Measurements from ENCODE around the gene PTPRR.

GRCh38 chr12:70748809-70749208 lies 171.7 kb downstream of the PTPRR start:
- TF ChIP-seq, protein P1, sequence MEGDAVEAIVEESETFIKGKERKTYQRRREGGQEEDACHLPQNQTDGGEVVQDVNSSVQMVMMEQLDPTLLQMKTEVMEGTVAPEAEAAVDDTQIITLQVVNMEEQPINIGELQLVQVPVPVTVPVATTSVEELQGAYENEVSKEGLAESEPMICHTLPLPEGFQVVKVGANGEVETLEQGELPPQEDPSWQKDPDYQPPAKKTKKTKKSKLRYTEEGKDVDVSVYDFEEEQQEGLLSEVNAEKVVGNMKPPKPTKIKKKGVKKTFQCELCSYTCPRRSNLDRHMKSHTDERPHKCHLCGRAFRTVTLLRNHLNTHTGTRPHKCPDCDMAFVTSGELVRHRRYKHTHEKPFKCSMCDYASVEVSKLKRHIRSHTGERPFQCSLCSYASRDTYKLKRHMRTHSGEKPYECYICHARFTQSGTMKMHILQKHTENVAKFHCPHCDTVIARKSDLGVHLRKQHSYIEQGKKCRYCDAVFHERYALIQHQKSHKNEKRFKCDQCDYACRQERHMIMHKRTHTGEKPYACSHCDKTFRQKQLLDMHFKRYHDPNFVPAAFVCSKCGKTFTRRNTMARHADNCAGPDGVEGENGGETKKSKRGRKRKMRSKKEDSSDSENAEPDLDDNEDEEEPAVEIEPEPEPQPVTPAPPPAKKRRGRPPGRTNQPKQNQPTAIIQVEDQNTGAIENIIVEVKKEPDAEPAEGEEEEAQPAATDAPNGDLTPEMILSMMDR (IDR thresholded peaks at IDR 0.05): no peak
- no peak for TF ChIP-seq POLR2A (IDR thresholded peaks at IDR 0.05)
